Fibroblast of pulmonary artery (primary cell): Measurements from ENCODE around the gene CCS.

Experiments used
- DNase-seq: peaks from one replicate; pipeline ENCODE4 v3.0.0-alpha.2; 2010; ENCODE audit warnings: low read depth
- H3K4me3 ChIP-seq: replicated peaks from 2 replicates; pipeline ENCODE4 v1.5.1; 2011; ENCODE audit warnings: low read depth, mild to moderate bottlenecking, control low read depth, low read length, moderate library complexity
- CTCF ChIP-seq: IDR thresholded peaks from 2 replicates; pipeline ENCODE4 v1.5.1; 2011; ENCODE audit warnings: mild to moderate bottlenecking, control low read depth, low read length, inconsistent platforms; ENCODE audit errors: missing control alignments

The CCS gene

GRCh38 chr11:66607126-66607834 is 14.3 kb downstream of the CCS start:
- H3K4me3 ChIP-seq: no peak overlapping the region
- TF ChIP-seq CTCF: no peak
- peak; percentile 86 for DNase-seq

DNA sequence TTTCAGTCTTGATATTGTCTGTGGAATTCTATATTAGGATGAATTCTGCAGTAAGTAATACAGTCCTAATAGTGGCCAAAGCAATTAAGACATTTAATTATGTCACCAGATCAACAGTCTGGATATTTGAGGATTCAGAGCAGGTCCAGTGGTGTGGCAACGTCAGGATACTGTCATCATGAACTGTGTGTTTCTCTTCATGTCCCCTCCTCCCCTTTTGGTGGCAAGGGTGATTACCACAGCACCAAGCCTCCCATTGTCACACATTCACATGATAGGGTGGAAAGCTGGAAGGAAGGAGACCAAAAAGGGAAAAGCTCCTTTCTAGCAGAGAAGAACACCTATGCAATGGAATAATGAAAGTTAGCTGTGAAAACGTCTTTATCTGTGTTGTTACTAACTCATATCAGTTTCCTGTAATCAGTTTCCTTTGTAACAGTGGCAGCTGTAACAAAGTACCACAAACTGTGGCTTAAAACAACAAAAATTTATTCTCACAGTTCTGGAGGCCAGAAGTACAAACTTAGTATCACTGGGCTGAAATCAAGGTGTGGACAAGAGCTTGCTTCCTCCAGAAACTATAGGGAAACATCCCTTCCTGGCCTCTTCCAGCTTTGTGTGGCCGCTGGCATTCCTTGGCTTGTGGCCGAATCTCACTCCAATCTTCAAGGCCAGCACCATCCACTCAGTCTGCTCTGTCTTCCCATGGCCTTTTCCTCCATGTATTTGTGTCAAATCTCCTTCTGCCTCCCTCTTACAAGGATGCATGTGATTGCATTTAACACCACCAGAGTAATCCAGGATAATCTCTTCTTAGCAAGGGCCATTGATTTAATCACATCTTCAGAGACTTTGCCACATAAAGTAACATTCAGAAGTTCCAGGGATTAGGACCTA is 17.0 kb downstream of the CCS start:
- no peak overlapping the region for H3K4me3 ChIP-seq
- no peak for DNase-seq
- TF ChIP-seq CTCF: no peak

DNA sequence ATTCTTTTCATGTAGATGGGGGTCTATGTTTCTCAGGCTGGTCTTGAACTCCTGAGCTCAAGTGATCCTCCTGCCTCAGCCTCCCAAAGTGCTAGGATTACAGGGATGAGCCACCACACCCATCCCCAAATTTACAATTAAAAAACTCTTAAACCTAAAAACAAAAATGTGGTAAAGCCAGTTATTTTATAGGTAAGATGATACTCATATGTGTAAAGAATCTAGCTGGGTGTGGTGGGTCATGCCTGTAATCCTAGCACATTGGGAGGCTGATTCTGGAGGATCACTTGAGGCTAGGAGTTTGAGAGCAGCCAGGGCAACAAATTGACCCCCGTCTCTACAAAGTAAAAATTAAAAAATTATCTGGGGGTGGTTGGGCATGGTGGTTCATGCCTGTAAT is 19.5 kb downstream of the CCS start:
- no peak for DNase-seq
- no peak overlapping the region for H3K4me3 ChIP-seq
- TF ChIP-seq CTCF: no peak

DNA sequence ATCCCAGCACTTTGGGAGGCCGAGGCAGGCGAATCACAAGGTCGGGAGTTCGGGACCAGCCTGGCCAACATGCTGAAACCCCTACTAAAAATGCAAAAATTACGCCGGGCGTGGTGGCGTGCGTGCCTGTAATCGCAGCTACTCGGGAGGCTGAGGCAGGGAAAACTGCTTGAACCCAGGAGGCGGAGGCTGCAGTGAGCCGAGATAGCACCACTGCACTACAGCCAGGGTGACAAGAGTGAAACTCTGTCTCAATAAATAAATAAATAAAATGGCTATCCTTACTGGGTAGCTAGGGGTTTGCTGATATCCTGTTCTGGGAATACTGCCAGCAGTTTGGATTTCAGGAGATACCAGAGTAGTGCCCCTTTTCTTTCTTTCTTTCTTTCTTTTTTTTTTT is 21.1 kb downstream of the CCS start:
- no peak for DNase-seq
- H3K4me3 ChIP-seq: no peak overlapping the region
- no peak for TF ChIP-seq CTCF

GRCh38 chr11:66616379-66617154 is 23.6 kb downstream of the CCS start, which contains the start of gene RBM14:
Gene RBM14, plus strand, starts transcription at chr11:66616630. Its CDS starts 91 bp downstream, at chr11:66616721.
- no peak for TF ChIP-seq CTCF
- peak within 1 kb of the TSS; percentile 81 for H3K4me3 ChIP-seq
- DNase-seq: peak; percentile 99

GRCh38 chr11:66617155-66617834 is 24.3 kb downstream of the CCS start:
- peak; percentile 57 for DNase-seq
- TF ChIP-seq CTCF: no peak

More at GRCh38 chr11:66617155-66617834, 24.3 kb downstream of the CCS start:
- H3K4me3 ChIP-seq: peak overlapping the region; percentile 81
